C4-2B (cell line): ENCODE measurements around the gene ME3.

Experiments used
- CTCF ChIP-seq: fragments of 450-650 bp; conservative IDR thresholded peaks from 2 replicates; pipeline ENCODE4 v1.5.1; 2017; ENCODE audit warnings: mild to moderate bottlenecking
- ZFX ChIP-seq: fragments of 450-650 bp; IDR thresholded peaks from 2 replicates; pipeline ENCODE4 v1.6.1; 2017

DNA sequence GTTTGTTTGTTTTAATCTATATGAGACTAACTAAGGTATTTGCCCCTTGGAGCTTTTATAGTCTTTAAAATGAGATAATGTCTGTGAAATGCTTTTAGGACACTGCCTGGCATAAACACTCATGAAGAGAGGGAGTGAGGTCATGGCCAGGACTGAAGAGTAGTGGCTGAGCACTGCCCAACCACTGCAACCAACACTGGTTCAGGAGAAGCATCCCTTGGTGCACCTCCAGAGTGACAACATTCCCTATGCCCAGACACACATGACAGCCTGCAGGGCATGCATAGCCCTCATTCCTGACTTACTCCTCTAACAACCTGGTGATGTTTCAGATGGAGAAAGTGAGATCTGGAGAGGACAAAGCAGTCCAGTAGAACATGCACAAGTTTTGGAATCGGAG is 36.1 kb downstream of the ME3 start:
- TF ChIP-seq ZFX (no peak), CTCF (no peak)
